ENCODE measurements around the gene HILPDA.
"Not testable (repeated sequence)": the region's sequence is repeated elsewhere in the genome, so short reads cannot be mapped to it uniquely, and the experiment has no call there.

DNA sequence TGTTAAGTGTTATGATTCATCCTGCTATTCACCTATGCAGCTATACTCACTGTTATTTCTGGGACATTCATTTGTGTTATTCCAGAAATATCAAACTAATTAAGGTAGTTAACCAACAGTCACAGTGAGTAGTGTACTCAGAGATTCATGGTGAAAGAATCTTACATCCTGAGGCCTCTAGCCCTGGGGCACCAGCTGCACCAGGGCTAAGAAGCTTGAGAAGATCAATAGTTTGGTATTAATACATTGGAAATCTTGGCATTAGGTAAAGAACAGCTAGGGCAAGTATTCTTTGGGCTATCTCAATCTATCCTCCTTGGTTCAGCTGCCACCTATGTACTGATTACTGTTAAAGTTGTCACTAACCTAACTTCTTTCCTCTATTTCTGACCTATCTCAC, 11.2 kb downstream of the HILPDA start:
- TF ChIP-seq, protein P1, sequence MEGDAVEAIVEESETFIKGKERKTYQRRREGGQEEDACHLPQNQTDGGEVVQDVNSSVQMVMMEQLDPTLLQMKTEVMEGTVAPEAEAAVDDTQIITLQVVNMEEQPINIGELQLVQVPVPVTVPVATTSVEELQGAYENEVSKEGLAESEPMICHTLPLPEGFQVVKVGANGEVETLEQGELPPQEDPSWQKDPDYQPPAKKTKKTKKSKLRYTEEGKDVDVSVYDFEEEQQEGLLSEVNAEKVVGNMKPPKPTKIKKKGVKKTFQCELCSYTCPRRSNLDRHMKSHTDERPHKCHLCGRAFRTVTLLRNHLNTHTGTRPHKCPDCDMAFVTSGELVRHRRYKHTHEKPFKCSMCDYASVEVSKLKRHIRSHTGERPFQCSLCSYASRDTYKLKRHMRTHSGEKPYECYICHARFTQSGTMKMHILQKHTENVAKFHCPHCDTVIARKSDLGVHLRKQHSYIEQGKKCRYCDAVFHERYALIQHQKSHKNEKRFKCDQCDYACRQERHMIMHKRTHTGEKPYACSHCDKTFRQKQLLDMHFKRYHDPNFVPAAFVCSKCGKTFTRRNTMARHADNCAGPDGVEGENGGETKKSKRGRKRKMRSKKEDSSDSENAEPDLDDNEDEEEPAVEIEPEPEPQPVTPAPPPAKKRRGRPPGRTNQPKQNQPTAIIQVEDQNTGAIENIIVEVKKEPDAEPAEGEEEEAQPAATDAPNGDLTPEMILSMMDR (optimal IDR thresholded peaks at IDR 0.05 in 1 of 3, IDR thresholded peaks at IDR 0.05 in 1 of 3, conservative IDR thresholded peaks at IDR 0.05 in 1 of 3; ENCODE audit: extremely low read depth in 1 of 3, insufficient read depth in 2 of 3, low read length in 3 of 3) = not testable (repeated sequence)
- not testable (repeated sequence) for TF ChIP-seq EZH2 (IDR thresholded peaks at IDR 0.05; ENCODE audit: low read length)

Data from keratinocyte (primary cell).